Tongue (tissue), 2 donors: ENCODE results near the gene PAX7. TPM values are rescaled to one million over a fixed set of nuclear protein-coding genes. Genes with fewer than 3 reads are reported as not detected.
"Not testable (repeated sequence)": the region's sequence is repeated elsewhere in the genome, so short reads cannot be mapped to it uniquely, and the experiment has no call there.

Experiments used
- DNase-seq: peaks from one replicate; pipeline ENCODE4 v3.0.0-alpha.2; 2015
- total RNA-seq: library from RNA; depleted of rRNA; stranded (reverse); fragments of >200 nt; gene quantifications from one replicate; pipeline ENCODE4 v1.2.3, GENCODE V29; 2014

PAX7 gene
- total RNA-seq, 1 donor from 2014 or later: 41.9 TPM

- no peak for DNase-seq
These were observed 99.7 kb downstream of the PAX7 start for GRCh38 chr1:18730321-18730720.

GRCh38 chr1:18731148-18731547 is 100.5 kb downstream of the PAX7 start:
- no peak for DNase-seq

DNA sequence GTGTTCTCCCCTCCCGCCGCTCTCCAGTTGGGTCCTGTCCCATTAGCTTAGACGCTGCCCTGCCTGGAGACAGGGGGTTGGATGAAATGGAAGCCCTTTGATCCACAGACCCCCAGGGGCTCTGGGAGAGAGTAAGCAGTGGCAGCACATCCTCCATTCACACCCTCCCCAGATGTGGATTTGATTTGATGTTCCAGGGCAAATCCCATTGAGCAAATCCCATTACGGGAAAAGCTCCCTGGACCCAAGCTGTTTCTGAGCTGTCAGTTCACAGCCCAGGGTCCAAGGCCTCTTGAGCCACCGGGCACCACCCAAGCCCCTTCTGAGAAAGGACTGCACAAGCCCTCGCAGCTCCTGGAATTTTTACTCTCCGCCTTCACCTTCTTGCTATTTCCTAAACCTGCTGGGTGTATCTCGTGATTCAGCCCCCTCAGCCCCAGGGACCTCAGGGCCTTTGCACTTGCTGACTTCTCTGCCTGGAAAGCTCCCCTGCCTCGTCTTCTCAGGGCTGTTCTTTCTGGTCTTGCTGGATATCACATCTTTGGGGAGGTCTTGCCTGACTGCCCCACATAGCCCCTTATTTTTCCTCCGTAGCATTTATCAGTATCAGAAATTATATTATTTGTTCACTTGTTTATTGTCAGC is 101.1 kb downstream of the PAX7 start:
- no peak for DNase-seq

DNA sequence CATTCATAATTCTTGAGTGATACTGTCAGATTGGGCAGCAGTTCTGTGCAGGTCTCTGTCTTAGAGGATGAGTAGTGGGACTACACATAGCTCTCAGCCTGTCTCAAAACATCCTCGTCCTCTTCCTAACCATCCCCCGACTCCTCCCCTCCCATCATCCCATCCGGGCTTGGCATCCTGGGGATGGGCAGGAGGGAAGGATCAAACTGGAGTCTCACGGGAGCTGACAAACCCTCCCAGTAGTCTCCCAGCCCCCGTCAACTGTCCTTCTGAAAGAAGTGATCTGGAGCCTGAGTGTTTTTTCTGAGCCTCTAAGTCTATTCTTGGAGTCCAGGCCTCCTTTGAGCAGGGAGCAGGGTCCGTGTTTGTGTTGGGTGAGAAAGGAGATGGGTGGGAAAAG is 102.0 kb downstream of the PAX7 start:
- DNase-seq: no peak

GRCh38 chr1:18734001-18734400 is 103.4 kb downstream of the PAX7 start:
- DNase-seq: no peak

- DNase-seq: no peak
These were observed 104.0 kb downstream of the PAX7 start for GRCh38 chr1:18734461-18735223.

DNA sequence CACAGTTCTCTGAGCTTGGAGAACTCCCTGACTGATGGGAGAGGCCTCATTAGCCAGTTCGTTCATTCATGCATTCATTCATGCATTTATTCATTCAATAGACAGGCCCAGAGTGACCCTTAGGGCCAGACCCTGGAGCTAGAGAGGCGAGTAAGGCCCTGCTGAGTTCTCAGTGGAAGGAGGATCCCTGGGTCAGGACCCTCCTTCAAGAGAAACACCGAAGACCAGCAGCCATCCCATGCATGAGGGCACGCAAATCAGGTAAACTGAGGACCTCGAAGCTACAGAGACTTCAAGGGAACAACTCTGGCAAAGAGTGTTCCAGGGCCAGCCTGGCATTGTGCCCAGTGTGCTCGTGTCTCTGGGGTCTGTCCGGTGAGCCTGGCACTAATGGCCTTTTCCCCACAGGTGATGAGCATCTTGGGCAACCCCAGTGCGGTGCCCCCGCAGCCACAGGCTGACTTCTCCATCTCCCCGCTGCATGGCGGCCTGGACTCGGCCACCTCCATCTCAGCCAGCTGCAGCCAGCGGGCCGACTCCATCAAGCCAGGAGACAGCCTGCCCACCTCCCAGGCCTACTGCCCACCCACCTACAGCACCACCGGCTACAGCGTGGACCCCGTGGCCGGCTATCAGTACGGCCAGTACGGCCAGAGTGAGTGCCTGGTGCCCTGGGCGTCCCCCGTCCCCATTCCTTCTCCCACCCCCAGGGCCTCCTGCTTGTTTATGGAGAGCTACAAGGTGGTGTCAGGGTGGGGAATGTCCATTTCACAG is 104.8 kb downstream of the PAX7 start:
- no peak for DNase-seq

GRCh38 chr1:18736958-18737357 is 106.3 kb downstream of the PAX7 start:
- DNase-seq: no peak

DNA sequence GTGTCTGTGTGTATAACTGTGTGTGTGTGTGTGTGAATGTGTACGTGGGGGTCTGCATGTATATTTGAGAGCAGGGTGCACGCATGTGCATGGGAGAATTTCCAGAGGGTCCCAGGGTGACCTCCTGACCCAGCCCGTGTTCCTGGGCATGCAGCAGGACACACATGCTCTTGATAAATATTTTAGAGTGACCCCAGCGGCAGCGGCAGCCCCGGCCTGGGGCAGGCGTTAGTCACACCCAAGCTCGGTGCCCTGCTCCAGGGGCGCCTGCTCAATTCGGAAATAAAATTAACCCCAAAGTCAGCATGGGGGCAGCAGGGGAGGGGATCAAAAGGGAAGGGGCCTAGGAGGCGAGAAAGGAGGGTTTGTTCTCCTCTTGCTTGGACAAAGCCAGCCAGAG is 107.5 kb downstream of the PAX7 start:
- DNase-seq: no peak

GRCh38 chr1:18738617-18739016 is 108.0 kb downstream of the PAX7 start:
- no peak for DNase-seq

DNA sequence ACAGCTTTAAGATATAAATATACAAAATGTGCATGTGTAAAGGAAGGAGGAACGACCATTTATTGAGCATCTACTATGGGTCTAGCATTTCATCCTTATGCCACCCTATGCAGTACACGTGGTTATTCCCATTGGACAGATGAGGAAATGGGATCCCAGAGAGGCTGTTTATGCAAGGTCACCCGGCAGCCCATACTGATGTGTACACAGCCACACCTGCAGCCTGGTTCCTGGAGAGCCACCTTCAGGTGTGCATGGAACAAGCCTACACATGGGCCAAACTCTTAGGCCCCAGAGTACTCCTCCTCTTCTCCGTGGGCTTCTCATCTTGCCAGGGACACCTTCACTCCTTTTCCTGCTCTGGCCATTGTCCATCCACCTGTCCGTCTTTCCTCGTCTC is 108.8 kb downstream of the PAX7 start:
- no peak for DNase-seq

- DNase-seq: no peak
These were observed 109.3 kb downstream of the PAX7 start for GRCh38 chr1:18739897-18740296.

DNA sequence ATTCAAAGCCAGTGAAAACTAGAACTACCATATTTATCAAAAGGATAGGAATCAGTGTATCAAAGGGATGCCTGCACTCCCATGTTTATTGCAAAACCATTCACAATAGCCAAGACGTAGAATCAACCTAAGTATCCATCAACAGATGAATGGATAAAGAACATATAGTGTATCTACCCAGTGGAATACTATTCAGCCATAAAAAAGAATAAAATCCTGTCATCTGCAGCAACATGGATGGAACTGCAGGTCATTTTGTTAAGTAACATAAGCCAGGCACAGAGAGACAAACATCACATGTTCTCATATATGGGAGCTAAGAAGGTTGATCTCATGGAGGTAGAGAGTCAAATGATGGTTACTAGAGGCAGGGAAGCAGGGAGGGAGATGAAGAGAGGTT is 110.0 kb downstream of the PAX7 start:
- DNase-seq: no peak

GRCh38 chr1:18743233-18743632 is 112.6 kb downstream of the PAX7 start:
- no peak for DNase-seq

GRCh38 chr1:18744381-18744780 is 113.7 kb downstream of the PAX7 start:
- DNase-seq: not testable (repeated sequence)

DNA sequence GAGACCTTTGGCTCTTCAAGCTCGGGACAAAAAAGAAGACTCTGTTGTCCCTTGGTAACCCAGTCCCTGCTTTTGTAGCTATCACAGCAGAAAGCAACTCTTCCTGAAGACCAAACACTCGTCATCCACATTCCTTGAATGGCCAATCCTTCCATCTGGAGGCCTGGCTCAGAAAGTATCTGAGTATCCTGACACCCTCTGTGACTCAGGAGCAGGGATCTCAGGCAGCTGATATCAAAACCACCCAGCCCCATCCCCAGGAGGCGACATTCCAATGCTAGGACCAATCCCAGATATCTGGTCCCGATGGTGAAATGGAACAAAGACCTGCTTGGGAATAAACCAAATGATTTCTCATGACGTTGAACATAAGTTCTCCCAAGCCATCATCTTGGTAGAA is 116.3 kb downstream of the PAX7 start:
- DNase-seq: no peak

DNA sequence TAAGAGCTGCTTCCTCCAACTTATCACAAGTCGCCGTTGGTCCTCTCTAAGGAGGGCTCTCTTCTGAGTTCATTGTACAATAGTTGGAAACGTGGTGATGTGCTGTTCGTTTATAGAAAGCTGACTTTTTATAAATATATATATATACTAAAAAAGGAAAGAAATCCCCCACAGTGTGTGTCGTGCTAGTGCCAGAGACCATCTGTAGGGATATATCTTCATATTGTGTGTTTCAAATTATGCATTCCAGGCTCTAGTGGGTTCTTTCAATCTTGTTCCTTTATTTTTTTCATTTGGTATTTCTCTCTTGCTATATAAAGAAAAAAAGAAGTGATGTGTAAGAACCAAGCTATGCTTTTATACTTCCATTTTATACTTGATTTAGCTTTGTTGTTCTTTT is 117.0 kb downstream of the PAX7 start:
- no peak for DNase-seq

DNA sequence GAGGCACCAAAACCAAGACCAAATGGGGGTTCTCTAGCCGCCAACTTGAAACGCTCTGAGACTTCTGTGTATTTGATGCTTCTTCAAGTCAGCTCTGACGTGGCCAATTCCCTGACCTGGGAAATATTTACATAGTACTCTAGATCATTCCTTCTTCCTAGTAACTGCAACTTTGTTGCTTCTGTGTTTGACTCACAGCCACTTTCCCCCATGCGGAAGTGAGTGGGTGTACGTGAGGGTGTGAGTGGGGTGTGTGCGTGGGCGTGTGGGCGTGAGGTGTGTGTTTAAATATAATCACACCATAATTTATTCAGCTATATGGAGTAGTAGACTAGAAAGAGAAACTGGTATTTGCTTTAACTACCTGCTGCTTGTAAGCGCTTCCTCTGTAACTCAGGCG is 117.8 kb downstream of the PAX7 start:
- no peak for DNase-seq

- DNase-seq: no peak
These were observed 118.9 kb downstream of the PAX7 start for GRCh38 chr1:18749569-18749968.

DNA sequence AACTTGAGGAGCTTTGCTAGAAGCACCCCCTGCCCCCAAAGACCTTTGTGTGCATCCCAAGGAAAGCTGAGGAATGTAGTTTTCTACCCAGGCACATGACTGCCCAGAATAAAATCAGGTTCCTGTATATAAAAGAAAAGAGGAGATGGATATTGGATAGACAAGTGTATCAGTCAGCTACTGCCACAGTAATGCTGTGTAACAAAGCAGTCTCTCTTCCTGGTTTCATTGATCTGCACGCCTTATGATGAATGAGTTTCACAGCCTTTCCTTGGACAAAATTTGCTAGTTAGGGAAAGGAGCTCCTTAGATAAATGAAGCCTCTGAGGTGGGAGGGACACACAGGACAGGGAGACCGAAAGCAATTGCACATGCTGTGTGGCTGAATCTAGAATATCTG is 120.0 kb downstream of the PAX7 start:
- DNase-seq: no peak

DNA sequence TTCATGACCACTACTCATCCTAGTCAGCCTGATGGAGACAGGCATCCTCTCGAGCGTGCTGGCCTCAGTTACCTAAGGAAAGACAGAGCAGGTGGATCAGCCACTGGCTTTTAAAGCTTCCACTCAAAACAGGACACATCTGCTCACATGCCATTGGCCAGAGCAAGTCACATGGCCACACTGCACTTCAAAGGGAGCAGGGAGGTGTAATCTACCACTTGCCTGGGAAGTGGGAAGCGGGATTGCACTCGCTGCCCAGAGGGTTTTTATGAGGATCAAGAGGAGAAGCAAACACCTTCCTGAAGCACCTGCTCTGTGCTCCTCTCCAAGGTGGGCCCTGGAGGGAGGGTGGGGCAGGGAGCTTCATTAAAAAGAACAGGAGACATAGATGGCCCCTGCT is 120.8 kb downstream of the PAX7 start:
- DNase-seq: no peak

DNA sequence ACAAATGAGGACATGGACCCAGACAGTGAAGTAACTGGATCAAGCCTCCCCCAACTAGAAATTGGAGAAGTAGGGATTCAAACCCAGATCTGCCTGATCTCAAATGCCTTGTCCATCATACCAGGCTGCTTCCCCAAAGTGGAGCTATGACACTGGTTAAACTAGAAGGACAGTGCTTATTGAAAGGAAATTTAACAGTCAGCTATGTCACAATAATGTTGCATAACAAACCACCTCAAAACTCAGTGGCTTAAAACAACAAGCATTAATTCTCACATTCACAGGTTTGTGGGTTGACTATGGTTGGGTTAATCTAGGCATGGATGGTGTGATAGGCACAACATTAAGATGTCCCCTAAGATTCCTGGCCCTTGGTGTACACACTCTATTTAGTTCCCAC is 121.8 kb downstream of the PAX7 start:
- no peak for DNase-seq

GRCh38 chr1:18760156-18760555 is 129.5 kb downstream of the PAX7 start:
- no peak for DNase-seq
